Endothelial cell (in vitro differentiated cells): Measurements from ENCODE around the gene TEAD3. TPM values are rescaled to one million over a fixed set of nuclear protein-coding genes. Genes with fewer than 3 reads are reported as not detected.

Source experiments
- DNase-seq: peaks from one replicate; pipeline ENCODE4 v3.0.0; 2021; ENCODE audit warnings: low spot score
- H3K27ac Mint-ChIP-seq: one replicate; pipeline ENCODE4 v1.8.0; 2021; ENCODE audit warnings: mixed read lengths, inconsistent platforms; ENCODE audit not compliant: unreplicated experiment
- H3K27me3 Mint-ChIP-seq: one replicate; pipeline ENCODE4 v1.8.0; 2021; ENCODE audit warnings: mild to moderate bottlenecking, moderate library complexity, mixed read lengths, inconsistent platforms; ENCODE audit not compliant: unreplicated experiment
- H3K36me3 Mint-ChIP-seq: one replicate; pipeline ENCODE4 v1.8.0; 2021; ENCODE audit warnings: mild to moderate bottlenecking, low read depth, mixed read lengths, inconsistent platforms; ENCODE audit not compliant: unreplicated experiment
- H3K4me1 Mint-ChIP-seq: one replicate; pipeline ENCODE4 v1.8.0; 2021; ENCODE audit warnings: mild to moderate bottlenecking, mixed read lengths, inconsistent platforms; ENCODE audit not compliant: unreplicated experiment
- H3K4me3 Mint-ChIP-seq: one replicate; pipeline ENCODE4 v1.8.0; 2021; ENCODE audit warnings: mild to moderate bottlenecking, mixed read lengths, inconsistent platforms; ENCODE audit not compliant: unreplicated experiment
- H3K9me3 Mint-ChIP-seq: one replicate; pipeline ENCODE4 v1.8.0; 2021; ENCODE audit warnings: mixed read lengths, inconsistent platforms; ENCODE audit not compliant: unreplicated experiment
- CTCF ChIP-seq: fragments of 200-600 bp; sonication (generic); IDR thresholded peaks from one replicate; pipeline ENCODE4 v1.5.0; 2021; ENCODE audit warnings: antibody characterized with exemption; ENCODE audit not compliant: unreplicated experiment
- total RNA-seq: library from RNA; stranded (reverse); fragmentation: NEBNext Ultra II Directional; extraction: Animal tissue kit (Norgen Biotek cat#: 25700); gene quantifications from one replicate; pipeline ENCODE4 v1.2.1, GENCODE V29; 2021; ENCODE audit not compliant: unreplicated experiment

Gene TEAD3
- total RNA-seq, 1 donor from 2014 or later: 6.3 TPM

GRCh38 chr6:35445691-35446090 lies 51.2 kb downstream of the TEAD3 start:
- peaks cover 10% of the 10 kb centered on the region for H3K4me1 Mint-ChIP-seq
- no peaks in the 10 kb centered on the region for H3K36me3 Mint-ChIP-seq
- H3K9me3 Mint-ChIP-seq: no peaks in the 10 kb centered on the region
- DNase-seq: no peak
- no peak overlapping the region for H3K4me3 Mint-ChIP-seq
- H3K27me3 Mint-ChIP-seq: peaks cover 1% of the 10 kb centered on the region
- H3K27ac Mint-ChIP-seq: no peak overlapping the region
- TF ChIP-seq CTCF: no peak

GRCh38 chr6:35443341-35444030 lies 53.4 kb downstream of the TEAD3 start:
- Mint-ChIP-seq H3K36me3 (no peaks in the 10 kb centered on the region), H3K4me3 (no peak overlapping the region), H3K4me1 (peaks cover 10% of the 10 kb centered on the region), H3K27ac (no peak overlapping the region), H3K27me3 (peaks cover 1% of the 10 kb centered on the region), H3K9me3 (no peaks in the 10 kb centered on the region)
- DNase-seq: no peak
- TF ChIP-seq CTCF: no peak

- Mint-ChIP-seq H3K4me3 (no peak overlapping the region), H3K27me3 (peaks cover 1% of the 10 kb centered on the region), H3K36me3 (no peaks in the 10 kb centered on the region), H3K9me3 (no peaks in the 10 kb centered on the region), H3K27ac (no peak overlapping the region), H3K4me1 (peaks cover 10% of the 10 kb centered on the region)
- no peak for DNase-seq
- TF ChIP-seq CTCF: no peak
Observed at GRCh38 chr6:35442693-35443092, 54.2 kb downstream of the TEAD3 start.

- H3K4me3 Mint-ChIP-seq: no peak overlapping the region
- peaks cover 10% of the 10 kb centered on the region for H3K4me1 Mint-ChIP-seq
- H3K27me3 Mint-ChIP-seq: no peaks in the 10 kb centered on the region
- no peak for TF ChIP-seq CTCF
- no peaks in the 10 kb centered on the region for H3K36me3 Mint-ChIP-seq
- no peak for DNase-seq
- no peaks in the 10 kb centered on the region for H3K9me3 Mint-ChIP-seq
- H3K27ac Mint-ChIP-seq: no peak overlapping the region
Observed at GRCh38 chr6:35441642-35442041, 55.2 kb downstream of the TEAD3 start.

- Mint-ChIP-seq H3K27ac (no peak overlapping the region), H3K27me3 (no peaks in the 10 kb centered on the region), H3K4me1 (peaks cover 10% of the 10 kb centered on the region), H3K4me3 (no peak overlapping the region), H3K36me3 (no peaks in the 10 kb centered on the region), H3K9me3 (no peaks in the 10 kb centered on the region)
- DNase-seq: no peak
- TF ChIP-seq CTCF: no peak
Observed at GRCh38 chr6:35441205-35441604, 55.7 kb downstream of the TEAD3 start.
